Psoas muscle (tissue), 8 donors: ENCODE data around the gene CHCHD10. TPM values are rescaled to one million over a fixed set of nuclear protein-coding genes. Genes with fewer than 3 reads are reported as not detected.
A peak's percentile ranks its signal among the peaks of the same experiment; 100 is the strongest.

Source experiments
- ATAC-seq, 4 donors: fragments of 200-7000 bp; cut with Tn5 transposase; one replicate each; pipeline ENCODE4 v1.9.1; 2020; ENCODE audit warnings: moderate library complexity in 3 of 4, mild to moderate bottlenecking in 2 of 4
- DNase-seq, 2 donors: peaks; one replicate each; pipeline ENCODE4 v3.0.0-alpha.2; 2020
- H3K27ac ChIP-seq: fragments of 200-600 bp; one replicate; pipeline ENCODE4 v1.8.0; 2022
- H3K27me3 ChIP-seq, 3 donors: fragments of 200-600 bp in 1 of 3; one replicate each; pipeline versions ENCODE4 v1.6.1 to v1.8.0; 2013 to 2022; ENCODE audit warnings: low read length in 2 of 3, mild to moderate bottlenecking in 2 of 3, moderate library complexity in 1 of 3; ENCODE audit not compliant: insufficient read depth in 3 of 3
- H3K36me3 ChIP-seq, 2 donors: fragments of 200-600 bp in 1 of 2; one replicate each; pipeline versions ENCODE4 v1.6.1 to v1.8.0; 2013 to 2022; ENCODE audit warnings: low read depth in 1 of 2, mild to moderate bottlenecking in 1 of 2, moderate library complexity in 1 of 2; ENCODE audit not compliant: insufficient read depth in 1 of 2
- H3K4me1 ChIP-seq: fragments of 200-600 bp; one replicate; pipeline ENCODE4 v1.8.0; 2022
- H3K4me3 ChIP-seq: fragments of 200-600 bp; one replicate; pipeline ENCODE4 v1.8.0; 2022; ENCODE audit warnings: mild to moderate bottlenecking
- H3K9me3 ChIP-seq: fragments of 200-600 bp; one replicate; pipeline ENCODE4 v1.8.0; 2022
- CTCF ChIP-seq: fragments of 200-600 bp; IDR thresholded peaks from one replicate; pipeline ENCODE4 v1.8.0; 2022; ENCODE audit warnings: antibody characterized with exemption
- WGBS, 3 donors: extraction: QIAGEN DNeasy Blood & Tissue Kit; methylation state at CpG; one replicate each; pipeline versions ENCODE4 v1.1.6 to v1.1.7; 2013; 5-methylcytosine and 5-hydroxymethylcytosine counted together
- intact Hi-C, 2 donors: fragments of 100-400 bp; cut with DNase I; formaldehyde crosslinking; loops; one replicate each; pipeline versions ENCODE4 v1.11.0 to v1.14.2; 2022
- polyA plus RNA-seq, 3 donors: library from polyadenylated mRNA; stranded (reverse); fragments of 200-250 nt; gene quantifications; one replicate each; pipeline ENCODE4 v1.2.3, GENCODE V29; 2013
- total RNA-seq, 4 donors: library from RNA; stranded (reverse); fragmentation: NEBNext Ultra II Directional in 2 of 4; extraction: Animal tissue kit (Norgen Biotek cat#: 25700) in 2 of 4; gene quantifications; one replicate each; pipeline versions ENCODE4 v1.2.1 to v1.2.4, GENCODE V29; 2021 to 2023
- donor health status: healthy with polysubstance abuse.
- donor health status: DM: no; HTN: no; CAD: no; lungs with moderate emphysema.
- donor health status: Bipolar disorder and iron deficiency.
- donor health status: healthy.
- donor health status: DM: yes; HTN: yes; CAD: no.
- donor health status: DM: no; HTN: no; CAD: no.
- donor health status: DM: no; HTN: no; CAD: no.
- donor health status: DM: yes; HTN: yes; CAD: no.

CHCHD10 gene
- total and polyA plus RNA-seq, 7 donors, result 460 to 1,066 (median 752) TPM

GRCh38 chr22:23775779-23776375, 8.1 kb upstream of the CHCHD10 start:
- Histone ChIP-seq H3K4me1 (peaks cover 10% of the 10 kb centered on the region), H3K4me3 (no peak overlapping the region), H3K9me3 (no peaks in the 10 kb centered on the region), H3K27ac (no peak overlapping the region), H3K36me3 (no peaks in the 10 kb centered on the region), H3K27me3 (no peaks in the 10 kb centered on the region)
- DNase-seq (no peak), ATAC-seq (no peak)
- no peak for TF ChIP-seq CTCF
- intact Hi-C loops, result no loop called here
- 80 to 90% (median 83%) methylated on average over 3 of the region's 3 CpGs for whole genome bisulfite sequencing, 3 donors

- Histone ChIP-seq H3K9me3 (no peaks in the 10 kb centered on the region), H3K4me1 (peaks cover 10% of the 10 kb centered on the region), H3K27ac (no peak overlapping the region), H3K4me3 (no peak overlapping the region), H3K27me3 (no peaks in the 10 kb centered on the region), H3K36me3 (no peaks in the 10 kb centered on the region)
- DNase-seq (no peak), ATAC-seq (no peak)
- WGBS, 3 donors, result 60 to 92% (median 74%) methylated on average over 2 of the region's 2 CpGs
- TF ChIP-seq CTCF, result no peak
- intact Hi-C loops, result no loop called here
These were observed 7.2 kb upstream of the CHCHD10 start for GRCh38 chr22:23774922-23775436.

- Histone ChIP-seq H3K27me3 (no peaks in the 10 kb centered on the region), H3K27ac (no peak overlapping the region), H3K36me3 (no peaks in the 10 kb centered on the region), H3K4me1 (peaks cover 10% of the 10 kb centered on the region), H3K4me3 (no peak overlapping the region), H3K9me3 (no peaks in the 10 kb centered on the region)
- ATAC-seq (no peak), DNase-seq (no peak)
- no peak for TF ChIP-seq CTCF
- intact Hi-C loops, result no loop called here
- WGBS, 3 donors, result 80 to 82% (median 82%) methylated on average over 12 of the region's 12 CpGs
These were observed 6.5 kb upstream of the CHCHD10 start for GRCh38 chr22:23774114-23774921.

- no peak for TF ChIP-seq CTCF
- 56 to 68% (median 66%) methylated on average over 5 to 7 of the region's 7 CpGs for WGBS, 3 donors
- ATAC-seq, result no peak
- Histone ChIP-seq H3K36me3 (no peaks in the 10 kb centered on the region), H3K9me3 (no peaks in the 10 kb centered on the region), H3K27ac (no peak overlapping the region), H3K27me3 (no peaks in the 10 kb centered on the region), H3K4me1 (peaks cover 14% of the 10 kb centered on the region), H3K4me3 (peak overlapping the region; percentile 68)
- no peak for DNase-seq
- intact Hi-C loops, result no loop called here
These were observed 5.8 kb upstream of the CHCHD10 start for GRCh38 chr22:23773483-23774113.
